Lower leg skin (tissue), 4 donors: ENCODE results near the gene ECE1. TPM values are rescaled to one million over a fixed set of nuclear protein-coding genes. Genes with fewer than 3 reads are reported as not detected.

Experiments
- DNase-seq, 2 donors: peaks; one replicate each; pipeline ENCODE4 v3.0.0-alpha.2; 2019; ENCODE audit warnings: low spot score in 2 of 2
- H3K4me3 ChIP-seq: fragments of 200-600 bp; sonication (generic); 2 replicates; pipeline ENCODE4 v1.5.1; 2017; ENCODE audit warnings: mild to moderate bottlenecking, low read depth; ENCODE audit not compliant: poor library complexity, severe bottlenecking
- POLR2A ChIP-seq, 2 donors: fragments of 450-650 bp; IDR thresholded peaks; one replicate each; pipeline ENCODE4 v1.6.1; 2016 to 2017; ENCODE audit warnings: antibody characterized with exemption in 2 of 2, mild to moderate bottlenecking in 1 of 2, moderate library complexity in 1 of 2
- WGBS, 2 donors: methylation state at CpG; one replicate each; pipeline ENCODE4 v1.1.5; 2018; 5-methylcytosine and 5-hydroxymethylcytosine counted together
- intact Hi-C: fragments of 100-400 bp; cut with DNase I; formaldehyde crosslinking; loops from one replicate; pipeline ENCODE4 v1.15.0; 2023; ENCODE audit warnings: low total_unique reads
- total RNA-seq, 4 donors: library from RNA; depleted of rRNA; stranded (reverse); fragments of >200 nt; gene quantifications; one replicate each; pipeline ENCODE4 v1.1.0, GENCODE V29; 2016
- TF ChIP-seq, protein P1 (sequence below), 3 donors: fragments of 450-650 bp; IDR thresholded peaks; one replicate each; pipeline ENCODE4 v1.5.1; 2016; ENCODE audit warnings: antibody characterized with exemption in 3 of 3, mild to moderate bottlenecking in 3 of 3, moderate library complexity in 2 of 3

The ECE1 gene
- total RNA-seq, 4 donors from 2014 or later, result 37.1 to 68.9 (median 48.3) TPM

DNA sequence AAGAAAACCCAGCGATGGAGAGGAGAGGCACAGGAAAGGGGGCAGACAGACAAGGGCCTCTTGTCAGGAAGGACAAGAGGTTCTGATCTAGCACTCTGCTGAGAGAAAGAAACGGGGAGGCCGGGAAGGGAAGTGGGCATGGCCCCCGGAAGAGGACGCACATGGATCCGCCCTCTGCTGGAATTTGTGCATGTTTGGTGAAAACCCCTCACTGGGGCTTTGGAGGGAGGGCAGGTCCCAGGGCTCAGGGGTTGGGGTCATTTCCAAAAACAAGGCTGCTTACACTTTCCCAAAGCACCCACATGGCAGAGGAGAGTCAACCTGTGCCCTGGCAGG lies 32.4 kb upstream of the ECE1 start:
- intact Hi-C loops, result no loop called here
- no peak overlapping the region for H3K4me3 ChIP-seq
- DNase-seq, result no peak
- TF ChIP-seq POLR2A (IDR thresholded peaks at IDR 0.05), result no peak
- TF ChIP-seq, protein P1, sequence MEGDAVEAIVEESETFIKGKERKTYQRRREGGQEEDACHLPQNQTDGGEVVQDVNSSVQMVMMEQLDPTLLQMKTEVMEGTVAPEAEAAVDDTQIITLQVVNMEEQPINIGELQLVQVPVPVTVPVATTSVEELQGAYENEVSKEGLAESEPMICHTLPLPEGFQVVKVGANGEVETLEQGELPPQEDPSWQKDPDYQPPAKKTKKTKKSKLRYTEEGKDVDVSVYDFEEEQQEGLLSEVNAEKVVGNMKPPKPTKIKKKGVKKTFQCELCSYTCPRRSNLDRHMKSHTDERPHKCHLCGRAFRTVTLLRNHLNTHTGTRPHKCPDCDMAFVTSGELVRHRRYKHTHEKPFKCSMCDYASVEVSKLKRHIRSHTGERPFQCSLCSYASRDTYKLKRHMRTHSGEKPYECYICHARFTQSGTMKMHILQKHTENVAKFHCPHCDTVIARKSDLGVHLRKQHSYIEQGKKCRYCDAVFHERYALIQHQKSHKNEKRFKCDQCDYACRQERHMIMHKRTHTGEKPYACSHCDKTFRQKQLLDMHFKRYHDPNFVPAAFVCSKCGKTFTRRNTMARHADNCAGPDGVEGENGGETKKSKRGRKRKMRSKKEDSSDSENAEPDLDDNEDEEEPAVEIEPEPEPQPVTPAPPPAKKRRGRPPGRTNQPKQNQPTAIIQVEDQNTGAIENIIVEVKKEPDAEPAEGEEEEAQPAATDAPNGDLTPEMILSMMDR (IDR thresholded peaks at IDR 0.05), result no peak
- 41 to 57% methylated on average over 6 of the region's 6 CpGs for WGBS, 2 donors

DNA sequence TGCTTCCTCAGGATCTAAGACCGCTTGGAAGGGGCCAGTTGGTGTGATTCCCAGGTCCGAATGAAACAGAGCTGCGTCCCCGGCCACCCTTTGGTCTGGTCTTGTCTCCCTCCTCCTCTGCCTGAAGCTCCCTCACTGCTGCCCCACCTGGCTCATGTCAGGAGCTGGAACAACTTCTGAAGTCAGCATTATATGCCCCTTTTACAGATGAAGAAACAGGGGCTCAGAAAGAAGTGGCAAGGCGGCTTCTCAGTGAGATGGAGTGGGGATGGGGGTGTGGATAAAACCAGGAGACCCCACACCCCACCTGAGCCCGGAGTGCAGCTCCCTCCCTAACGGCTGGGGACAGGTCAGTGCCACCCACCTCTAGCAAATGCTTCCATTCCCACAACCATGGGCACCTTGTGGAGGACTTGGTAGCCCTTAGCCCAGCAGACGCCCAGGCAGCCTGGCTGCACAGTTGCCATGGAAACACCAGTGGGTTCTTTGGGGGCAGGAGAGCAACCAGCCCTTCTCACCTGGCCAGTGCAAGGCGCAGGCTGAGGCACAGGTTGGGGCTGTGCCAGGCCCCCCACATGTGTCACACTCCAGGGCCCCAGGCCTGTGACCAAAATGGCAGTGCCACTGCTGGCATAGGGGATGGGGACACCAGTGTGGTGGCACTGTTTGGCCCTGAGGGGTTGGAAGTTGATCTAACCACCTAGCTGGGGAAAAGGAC lies 31.9 kb upstream of the ECE1 start:
- no peak for TF ChIP-seq POLR2A (IDR thresholded peaks at IDR 0.05)
- TF ChIP-seq, protein P1 (IDR thresholded peaks at IDR 0.05), result no peak
- no peak for DNase-seq
- no peak overlapping the region for H3K4me3 ChIP-seq
- intact Hi-C loops, result no loop called here
- 82 to 87% methylated on average over 9 of the region's 9 CpGs for WGBS, 2 donors

DNA sequence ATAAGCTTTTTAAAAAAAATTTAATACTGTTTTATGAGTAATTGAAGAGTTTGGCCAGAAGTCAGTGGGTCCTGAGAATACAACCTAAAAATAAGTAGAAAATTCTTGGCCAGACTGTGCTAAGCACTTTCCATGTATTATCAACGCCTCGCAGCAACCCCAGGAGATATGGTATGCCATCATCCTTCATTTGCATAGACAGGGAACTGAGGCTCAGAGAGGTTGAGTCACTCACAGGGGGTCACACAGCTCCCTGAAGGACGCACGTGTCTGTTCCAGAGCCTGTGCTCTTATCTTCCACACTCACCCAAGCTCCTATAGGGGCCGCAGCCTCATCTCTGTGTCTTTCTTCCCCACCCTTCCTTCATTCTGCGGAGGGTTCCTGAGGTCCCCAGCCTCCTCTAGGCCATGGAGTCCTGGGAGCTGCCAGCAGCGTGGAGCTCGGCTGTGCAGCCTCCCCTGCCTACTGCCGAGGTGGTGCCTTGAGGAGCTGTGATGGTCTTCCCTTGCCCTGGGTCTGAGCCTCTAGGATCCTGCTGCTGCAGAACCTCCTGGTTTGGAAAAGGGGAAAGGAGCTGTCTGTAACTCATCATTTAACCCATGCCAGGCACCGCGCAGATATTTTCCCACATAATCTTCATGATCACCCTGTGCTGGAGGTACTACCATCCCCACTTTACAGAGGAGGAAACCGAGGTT lies 30.3 kb upstream of the ECE1 start:
- TF ChIP-seq, protein P1 (IDR thresholded peaks at IDR 0.05), result no peak
- no peak for TF ChIP-seq POLR2A (IDR thresholded peaks at IDR 0.05)
- 84 to 86% methylated on average over 12 of the region's 12 CpGs for WGBS, 2 donors
- no peak overlapping the region for H3K4me3 ChIP-seq
- intact Hi-C loops, result no loop called here
- DNase-seq, result no peak

DNA sequence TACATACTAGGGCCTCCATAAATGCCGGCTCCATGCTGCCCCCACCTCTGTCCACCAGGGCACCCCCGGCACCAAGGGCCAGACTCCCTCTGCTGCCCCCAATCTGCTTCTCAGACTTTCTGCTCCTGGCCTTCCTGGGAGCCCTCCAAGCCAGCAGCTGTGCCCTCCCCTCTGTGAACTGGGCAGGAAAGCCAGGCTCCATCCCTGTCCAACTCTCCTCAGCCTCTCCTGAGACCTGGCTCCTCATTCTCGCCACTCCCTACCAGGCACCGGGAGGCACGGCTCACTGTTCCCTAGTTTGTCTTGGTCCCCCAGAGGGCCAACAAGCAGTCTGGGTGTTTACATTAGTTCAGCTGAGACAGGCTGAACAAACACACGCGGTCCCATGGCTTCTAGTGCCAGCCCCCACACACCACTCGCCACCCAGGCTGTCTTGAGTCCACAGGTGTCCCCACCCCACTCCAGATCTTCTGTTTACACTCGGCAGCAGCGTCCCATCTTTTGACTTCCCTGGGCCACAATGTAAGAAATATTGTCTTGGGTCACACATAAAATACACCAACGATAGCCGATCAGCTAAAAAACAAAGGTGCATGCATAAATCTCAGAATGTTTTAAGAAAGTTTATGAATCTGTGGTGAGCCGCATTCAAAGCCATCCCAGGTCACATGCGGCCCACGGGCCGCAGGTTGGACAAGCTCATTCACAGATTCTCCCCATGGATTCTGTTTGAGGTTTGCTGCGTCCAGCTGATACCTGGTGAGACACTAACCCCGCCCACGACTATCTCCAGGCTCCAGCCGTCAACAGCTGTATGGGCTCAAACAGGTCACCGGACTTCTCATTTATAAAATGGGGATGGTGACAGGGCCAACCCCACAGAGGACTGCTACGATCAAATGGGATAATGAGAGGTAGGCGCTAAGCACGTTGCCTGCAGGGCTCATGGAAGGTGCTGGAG lies 29.5 kb upstream of the ECE1 start:
- intact Hi-C loops, result no loop called here
- H3K4me3 ChIP-seq, result no peak overlapping the region
- TF ChIP-seq, protein P1 (IDR thresholded peaks at IDR 0.05), result no peak
- no peak for TF ChIP-seq POLR2A (IDR thresholded peaks at IDR 0.05)
- 67 to 76% methylated on average over 24 of the region's 24 CpGs for WGBS, 2 donors
- no peak for DNase-seq

DNA sequence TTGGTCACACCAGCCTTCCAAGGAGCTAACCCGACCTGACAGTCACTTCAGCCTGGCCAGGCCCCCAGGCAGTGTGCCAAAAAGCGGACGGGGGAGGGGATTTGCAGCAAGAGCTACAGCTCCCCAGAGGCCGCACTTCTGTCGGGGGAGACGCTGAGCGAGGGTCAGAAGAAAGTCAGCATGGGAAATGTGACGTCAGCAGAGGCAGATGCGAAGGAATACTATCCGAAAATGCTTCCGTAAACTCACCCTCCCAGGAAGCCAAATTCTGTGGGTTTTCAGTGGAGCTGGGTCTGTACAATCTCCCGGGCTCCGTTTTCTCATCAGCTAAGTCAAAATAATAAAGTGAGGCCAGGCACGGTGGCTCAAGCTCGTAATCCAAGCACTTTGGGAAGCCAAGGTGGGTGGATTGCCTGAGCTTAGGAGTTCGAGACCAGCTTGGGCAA lies 28.5 kb upstream of the ECE1 start:
- intact Hi-C loops, result no loop called here
- peak; percentile 80 to 98 for DNase-seq
- WGBS, 2 donors, result 72 to 75% methylated on average over 16 of the region's 16 CpGs
- no peak for TF ChIP-seq POLR2A (IDR thresholded peaks at IDR 0.05)
- TF ChIP-seq, protein P1 (IDR thresholded peaks at IDR 0.05), result no peak
- no peak overlapping the region for H3K4me3 ChIP-seq
